Non-pigmented ciliary epithelial cell (primary cell): ENCODE measurements around the gene WNT5B.
"Not testable (repeated sequence)": the region's sequence is repeated elsewhere in the genome, so short reads cannot be mapped to it uniquely, and the experiment has no call there.

Source experiments
- DNase-seq: peaks from one replicate; pipeline ENCODE4 v3.0.0-alpha.2; 2010; ENCODE audit warnings: low read depth

Gene WNT5B

DNA sequence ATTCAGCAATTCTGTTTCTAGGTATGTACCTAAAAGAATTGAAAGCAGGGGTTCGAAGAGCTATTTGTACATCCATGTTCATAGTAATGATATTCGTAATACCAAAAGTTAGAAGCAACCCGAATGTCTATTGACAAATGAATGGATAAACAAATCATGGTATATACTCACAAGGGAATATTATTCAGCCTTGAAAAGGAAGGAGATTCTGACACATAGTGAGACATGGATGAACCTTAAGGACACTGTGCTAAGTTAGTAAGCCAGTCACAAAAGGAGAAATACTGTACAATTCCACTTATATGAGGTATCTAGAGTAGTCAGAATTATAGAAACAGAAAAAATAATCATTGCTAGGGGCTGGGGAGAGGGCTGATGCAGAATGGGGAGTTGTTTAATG is 30.3 kb upstream of the WNT5B start:
- no peak for DNase-seq

DNA sequence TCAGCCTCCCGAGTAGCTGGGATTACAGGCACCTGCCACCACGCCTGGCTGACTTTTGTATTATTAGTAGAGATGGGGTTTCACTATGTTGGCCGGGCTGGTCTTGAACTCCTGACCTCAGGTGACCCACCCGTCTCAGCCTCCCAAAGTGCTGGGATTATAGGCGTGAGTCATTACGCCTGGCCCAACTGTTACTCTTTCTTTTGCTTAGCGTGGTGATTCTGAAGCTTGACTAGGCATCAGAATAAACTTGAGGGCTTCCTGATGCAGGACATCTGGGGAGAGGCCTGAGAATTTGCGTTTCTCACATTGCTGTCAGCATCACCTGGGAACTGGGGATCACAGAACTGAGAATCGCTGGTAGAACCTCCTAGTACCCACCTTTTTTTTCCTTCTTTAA is 26.3 kb upstream of the WNT5B start:
- DNase-seq, result not testable (repeated sequence)

- DNase-seq, result no peak
Measured at GRCh38 chr12:1603269-1603993, 25.6 kb upstream of the WNT5B start.

DNA sequence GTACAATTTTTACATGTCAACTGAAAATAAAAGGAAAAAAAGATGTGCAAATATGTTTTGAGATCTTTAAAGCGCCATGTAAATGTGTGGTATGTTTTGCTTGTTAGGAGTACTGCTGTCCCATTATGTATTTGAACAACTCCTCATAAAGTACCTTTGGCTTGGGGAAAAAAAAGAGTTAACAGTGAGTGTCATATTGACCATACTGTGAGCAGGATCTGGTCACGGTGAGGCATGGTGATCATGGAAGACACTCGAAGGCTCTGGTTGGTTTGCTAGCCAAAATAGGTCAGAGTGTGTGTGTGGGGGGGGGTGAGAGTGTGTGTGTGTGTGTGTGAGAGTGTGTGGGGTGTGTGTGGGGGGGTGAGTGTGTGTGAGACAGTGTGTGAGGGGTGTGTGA is 24.6 kb upstream of the WNT5B start:
- DNase-seq, result no peak

DNA sequence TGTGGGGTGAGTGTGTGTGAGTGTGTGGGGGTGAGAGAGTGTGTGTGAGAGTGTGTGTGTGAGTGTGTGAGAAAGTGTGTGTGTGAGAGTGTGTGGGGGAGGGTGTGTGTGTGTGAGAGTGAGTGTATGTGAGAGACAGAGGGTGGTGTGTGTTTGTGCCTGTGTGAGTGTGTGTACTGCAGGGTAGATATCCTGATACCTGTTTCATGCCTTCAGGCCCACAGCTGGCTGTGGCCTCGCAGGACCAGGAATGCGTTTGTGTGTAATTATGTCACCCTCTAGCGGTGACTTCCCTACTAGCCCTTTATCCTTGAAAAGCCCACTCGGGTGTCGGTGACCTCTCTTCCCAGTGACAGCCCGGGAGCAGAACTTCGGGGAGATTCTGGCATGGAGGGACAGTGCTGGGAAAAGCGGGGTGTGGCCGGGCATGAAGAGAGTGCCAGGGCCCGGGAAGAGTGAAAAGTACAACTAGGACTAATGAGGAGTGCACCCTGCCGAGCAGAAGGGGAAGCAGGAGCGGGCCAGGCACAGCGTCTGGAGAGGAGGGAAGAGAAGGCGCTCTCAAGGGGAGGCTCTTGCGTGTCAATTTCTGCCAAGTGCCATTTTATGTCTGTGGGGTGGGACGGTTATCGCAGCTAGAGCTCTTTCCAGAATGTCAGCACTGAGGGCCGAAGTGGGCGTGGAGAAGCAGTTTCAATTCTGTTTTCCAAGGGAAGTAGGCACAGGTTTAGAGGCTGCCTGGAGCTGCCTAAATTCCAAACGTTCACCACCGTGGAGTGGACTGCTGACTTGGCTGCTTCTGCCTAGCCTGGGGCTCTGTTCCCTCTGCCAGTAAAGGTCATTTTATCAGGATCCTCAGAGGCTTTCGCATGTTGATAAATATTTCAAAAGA is 23.7 kb upstream of the WNT5B start:
- no peak for DNase-seq

DNA sequence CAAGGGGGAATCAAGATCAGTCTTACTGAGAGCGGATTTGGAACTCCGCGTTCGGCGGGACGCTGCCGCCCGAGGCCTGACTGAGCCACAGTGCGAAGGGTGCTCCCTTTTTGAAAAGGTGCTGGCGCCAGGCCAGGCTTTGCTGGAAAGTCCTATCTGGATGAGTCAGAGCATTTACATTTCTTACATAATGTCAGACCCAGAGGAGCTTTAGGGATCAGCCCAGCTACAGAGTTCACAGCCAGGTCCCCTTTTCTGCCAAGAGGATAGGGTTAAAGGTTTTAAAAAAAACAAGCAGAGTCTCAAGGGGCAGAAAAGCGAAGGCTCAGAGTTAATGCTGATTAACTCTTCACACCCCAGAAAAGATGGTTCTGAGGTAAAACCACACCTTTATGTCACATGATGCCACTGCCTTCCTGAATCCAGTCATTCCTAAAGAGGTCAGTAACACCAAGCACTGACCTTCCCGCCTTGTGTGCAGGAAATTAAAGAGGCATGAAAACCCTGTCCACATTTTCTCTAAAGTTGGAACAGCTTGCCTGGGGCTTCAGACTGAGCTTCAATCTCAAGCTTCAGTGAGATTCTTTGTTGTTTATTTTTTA is 22.9 kb upstream of the WNT5B start:
- DNase-seq, result no peak

GRCh38 chr12:1607940-1608712 is 20.9 kb upstream of the WNT5B start:
- no peak for DNase-seq

DNA sequence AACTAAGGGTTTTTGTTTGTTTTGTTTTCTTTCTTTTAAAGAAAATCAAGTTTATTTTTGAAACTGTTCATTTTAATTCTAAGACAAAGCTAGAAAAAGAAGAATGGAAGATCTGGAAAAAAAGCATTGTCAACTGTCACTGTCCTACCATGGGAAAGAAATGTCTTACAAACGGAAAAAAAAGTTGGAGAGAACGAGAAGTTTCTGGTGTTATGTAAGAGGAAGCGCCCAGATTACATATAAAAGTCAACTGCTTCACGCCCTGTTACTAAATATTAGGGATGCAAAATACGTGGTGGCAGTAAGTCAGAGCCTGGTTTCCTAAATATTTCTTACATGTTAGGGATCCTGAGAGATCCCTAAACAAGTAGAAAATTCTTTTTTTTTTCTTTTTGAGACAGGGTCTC is 20.3 kb upstream of the WNT5B start:
- no peak for DNase-seq

DNA sequence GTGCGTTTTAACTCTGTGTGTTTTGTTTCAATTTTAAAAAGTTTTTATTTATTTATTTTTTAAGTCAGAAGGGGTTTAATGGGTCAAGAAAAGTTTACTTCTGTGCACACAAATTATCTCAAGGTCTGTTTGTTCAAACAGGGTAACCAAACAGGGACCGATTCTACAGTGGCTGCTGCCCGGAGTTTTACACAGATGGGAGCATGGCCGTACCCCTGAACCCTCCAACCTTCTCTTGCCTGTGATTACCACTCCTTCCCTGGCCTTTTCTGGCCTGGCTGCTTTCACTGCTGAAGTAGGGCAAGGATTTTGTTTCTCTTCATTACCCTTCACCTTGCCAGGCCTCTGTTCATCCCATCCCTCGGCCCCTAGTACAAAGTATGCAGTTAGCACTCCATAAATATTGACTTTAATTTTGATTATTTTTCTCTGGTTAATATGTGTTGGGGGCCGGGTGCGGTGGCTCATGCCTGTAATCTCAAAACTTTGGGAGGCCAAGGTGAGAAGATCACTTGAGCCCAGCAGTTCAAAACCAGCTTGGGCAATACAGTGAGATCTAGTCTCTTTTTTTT is 18.9 kb upstream of the WNT5B start:
- no peak for DNase-seq

DNA sequence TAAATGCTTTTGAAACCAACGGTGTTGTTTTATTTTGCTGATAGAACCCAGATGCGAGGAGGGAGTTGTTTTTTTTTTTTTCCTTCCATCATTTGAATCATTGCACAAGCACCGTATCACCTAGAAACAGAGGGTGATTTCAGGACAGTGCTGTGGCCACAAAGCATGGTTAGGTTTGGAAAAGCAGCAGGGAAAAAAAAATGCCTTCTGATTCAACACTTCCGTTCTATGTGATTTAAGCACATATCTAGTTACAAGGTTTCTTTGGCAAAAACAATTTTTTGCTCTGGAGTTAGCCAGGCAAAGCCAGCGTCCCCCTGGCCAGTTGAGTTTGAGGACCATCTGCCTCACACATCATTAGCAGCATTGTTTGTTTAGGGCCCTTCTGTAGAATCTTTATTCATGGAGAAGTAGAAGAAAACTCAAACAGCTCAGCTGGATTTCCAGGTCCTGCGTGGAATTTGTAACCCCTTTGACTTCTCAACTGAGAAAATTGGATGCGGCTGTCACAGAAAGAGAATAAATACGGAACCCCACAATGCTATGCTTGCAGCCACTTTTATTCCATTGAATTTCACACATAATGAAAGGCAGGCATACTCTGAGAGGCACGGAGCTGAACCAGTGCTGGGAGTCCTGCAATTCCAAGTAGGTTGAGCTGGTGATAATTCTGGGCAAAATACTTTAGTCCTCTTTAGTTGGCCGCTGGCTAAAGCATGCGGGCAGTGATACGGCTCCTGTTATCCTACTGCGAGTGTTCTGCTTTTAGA is 17.0 kb upstream of the WNT5B start:
- DNase-seq, result peak; percentile 71

GRCh38 chr12:1613860-1614259 is 15.2 kb upstream of the WNT5B start:
- no peak for DNase-seq

GRCh38 chr12:1614360-1614759 is 14.7 kb upstream of the WNT5B start:
- no peak for DNase-seq

DNA sequence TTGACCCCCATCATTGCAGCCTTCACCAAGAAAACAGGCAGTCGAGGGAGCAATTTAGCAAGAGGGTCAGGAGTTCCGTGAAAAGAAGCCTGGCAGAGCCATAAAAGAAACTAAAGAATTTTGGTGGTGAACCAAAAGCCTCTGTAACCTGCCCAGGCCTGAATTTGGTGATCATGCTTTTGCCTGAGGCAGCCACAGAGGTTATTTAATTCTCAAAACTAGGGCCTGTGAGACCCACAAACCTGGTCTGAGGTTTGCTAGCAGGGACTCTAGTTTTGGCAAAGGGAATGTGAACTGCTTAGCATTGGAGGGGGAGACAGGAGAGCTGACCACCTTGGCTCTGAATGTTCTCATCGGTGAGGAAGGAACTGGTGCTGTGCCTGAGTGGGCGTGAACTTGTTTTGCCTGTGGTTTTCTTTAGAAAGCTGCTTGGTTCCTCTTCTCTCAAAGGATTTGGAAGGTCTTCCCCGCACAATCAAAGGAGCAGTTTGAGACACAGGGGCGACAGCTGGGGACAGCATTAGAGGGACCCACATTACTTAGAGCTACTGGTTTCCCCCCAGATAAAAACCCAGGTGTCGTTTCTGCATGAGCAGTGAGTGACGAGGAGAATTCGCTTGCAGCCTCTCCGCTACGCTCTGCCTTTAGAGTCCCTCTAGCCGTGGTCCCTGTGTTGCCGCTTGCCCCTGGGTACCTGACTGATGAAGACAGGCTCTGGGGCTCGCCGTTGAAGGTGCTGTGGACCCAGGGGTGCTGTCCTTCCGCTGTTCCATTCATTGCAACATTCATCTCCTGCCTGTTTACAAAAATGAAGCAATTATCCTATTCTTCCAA is 12.6 kb upstream of the WNT5B start:
- DNase-seq, result no peak

DNA sequence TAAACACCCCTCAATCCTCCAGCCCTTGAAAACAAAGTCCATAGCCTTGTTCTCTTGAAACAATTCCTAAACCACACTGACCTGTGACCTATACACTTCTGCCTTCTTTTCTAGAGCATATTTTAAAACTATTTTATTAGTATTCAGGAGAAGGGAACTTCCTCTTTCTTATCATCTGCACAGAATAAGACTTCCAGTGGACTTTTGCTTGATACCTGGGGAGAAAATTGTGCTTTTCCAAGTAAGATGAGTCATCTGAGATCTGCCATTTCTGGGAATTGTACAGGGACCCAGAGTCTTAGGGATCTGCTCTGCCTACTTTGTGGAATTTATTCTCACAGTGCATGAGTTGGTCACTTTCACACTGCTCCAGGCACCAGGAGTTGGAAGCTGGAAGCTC is 10.5 kb upstream of the WNT5B start:
- DNase-seq, result no peak

DNA sequence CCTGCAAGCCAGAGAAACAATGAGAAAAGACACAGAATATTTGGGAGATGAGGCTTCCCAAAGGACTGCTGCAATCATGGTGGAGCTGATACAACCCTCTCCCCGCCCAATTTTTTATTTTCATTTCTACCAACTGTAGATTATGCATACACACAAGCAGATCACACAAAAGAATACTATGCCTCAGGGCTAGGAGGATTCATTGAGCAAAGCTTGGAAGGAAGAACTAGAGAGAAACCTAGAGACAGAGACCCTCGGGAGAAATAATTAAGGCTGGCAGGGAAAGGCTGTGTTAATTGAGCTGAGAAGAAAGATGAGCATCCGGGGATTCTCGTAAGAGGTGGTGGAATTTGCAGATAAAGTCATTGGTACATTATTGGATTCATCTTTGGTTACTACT is 9.9 kb upstream of the WNT5B start:
- DNase-seq, result no peak

- DNase-seq, result no peak
Measured at GRCh38 chr12:1619587-1619986, 9.4 kb upstream of the WNT5B start.

- no peak for DNase-seq
Measured at GRCh38 chr12:1620092-1620491, 8.9 kb upstream of the WNT5B start.

GRCh38 chr12:1622406-1622805 is 6.6 kb upstream of the WNT5B start:
- DNase-seq, result no peak

DNA sequence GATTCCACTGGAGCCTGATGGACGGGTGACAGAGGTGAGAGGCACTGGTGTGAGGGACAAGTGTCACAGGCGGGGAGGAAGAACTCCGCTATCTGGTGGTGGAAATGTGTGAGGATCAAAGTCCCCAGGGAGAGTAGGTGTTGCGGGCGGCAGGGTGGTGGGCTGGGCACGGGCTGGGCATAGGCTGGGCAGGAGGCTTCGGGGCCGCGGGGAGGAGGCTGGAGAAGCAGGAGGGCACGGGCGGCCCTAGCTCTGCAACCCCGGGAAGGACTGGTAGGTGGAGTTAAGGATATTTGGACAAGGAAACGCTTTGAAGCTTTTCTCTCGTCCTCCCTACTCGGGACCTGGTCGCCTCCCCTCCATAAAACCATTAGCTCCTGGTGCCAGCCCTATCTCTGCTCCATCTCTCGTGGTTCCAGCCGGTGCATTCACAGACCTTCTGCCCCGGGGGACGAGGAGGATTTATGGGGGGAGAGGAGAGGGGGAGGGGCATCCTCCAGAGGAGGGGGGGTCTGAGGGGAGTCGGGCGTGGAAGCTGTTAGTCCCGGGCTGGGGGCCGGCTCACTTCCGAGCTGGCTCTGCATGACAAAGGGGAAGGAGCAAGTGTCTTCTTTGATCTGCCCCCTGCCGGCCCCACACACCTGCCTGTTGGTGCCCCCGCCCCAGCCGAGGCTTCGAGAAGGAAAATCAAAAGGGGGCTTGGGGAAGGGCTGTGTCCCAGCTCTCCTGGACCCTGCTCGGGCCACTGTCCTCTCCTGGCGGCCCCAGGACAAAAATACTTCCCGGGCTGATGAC is 504 bp downstream of the WNT5B start:
- DNase-seq, result no peak
